Heart left ventricle (tissue), 16 donors: ENCODE measurements around the gene MS4A4E. TPM values are rescaled to one million over a fixed set of nuclear protein-coding genes. Genes with fewer than 3 reads are reported as not detected.

Source experiments
- ATAC-seq, 4 donors: fragments of 200-7000 bp; cut with Tn5 transposase; one replicate each; pipeline ENCODE4 v1.9.1; 2020 to 2022; ENCODE audit warnings: moderate library complexity in 4 of 4, mild to moderate bottlenecking in 3 of 4, moderate number of reproducible peaks in 1 of 4
- DNase-seq, 5 donors: peaks; one replicate each; pipeline ENCODE4 v3.0.0-alpha.2; 2020
- H3K27ac ChIP-seq, 12 donors: fragments of 200-600 bp; sonication (generic) in 4 of 12; one replicate each; pipeline versions ENCODE4 v1.5.0 to v1.8.0; 2016 to 2022; ENCODE audit warnings: mild to moderate bottlenecking in 2 of 12
- H3K27me3 ChIP-seq, 9 donors: fragments of 200-600 bp; sonication (generic) in 2 of 9; one replicate each; pipeline versions ENCODE4 v1.5.1 to v1.8.0; 2016 to 2022; ENCODE audit warnings: mild to moderate bottlenecking in 3 of 9
- H3K36me3 ChIP-seq, 9 donors: fragments of 200-600 bp; sonication (generic) in 2 of 9; one replicate each; pipeline versions ENCODE4 v1.5.0 to v1.8.0; 2018 to 2022; ENCODE audit warnings: mild to moderate bottlenecking in 2 of 9
- H3K4me1 ChIP-seq, 12 donors: fragments of 200-600 bp; sonication (generic) in 4 of 12; one replicate each; pipeline versions ENCODE4 v1.5.0 to v1.8.0; 2016 to 2022; ENCODE audit warnings: mild to moderate bottlenecking in 3 of 12
- H3K4me3 ChIP-seq, 12 donors: fragments of 200-600 bp; sonication (generic) in 4 of 12; one replicate each; pipeline versions ENCODE4 v1.5.0 to v1.8.0; 2017 to 2022; ENCODE audit warnings: mild to moderate bottlenecking in 9 of 12, moderate library complexity in 4 of 12
- H3K9me3 ChIP-seq, 12 donors: fragments of 200-600 bp; sonication (generic) in 4 of 12; one replicate each; pipeline versions ENCODE4 v1.5.0 to v1.8.0; 2016 to 2022; ENCODE audit warnings: mild to moderate bottlenecking in 1 of 12
- POLR2A ChIP-seq, 2 donors: fragments of 450-650 bp; IDR thresholded peaks; one replicate each; pipeline ENCODE4 v1.6.1; 2017; ENCODE audit warnings: antibody characterized with exemption in 2 of 2, mild to moderate bottlenecking in 2 of 2, moderate library complexity in 2 of 2
- WGBS, 4 donors: extraction: QIAGEN DNeasy Blood & Tissue Kit in 2 of 4; methylation state at CpG; one replicate each; pipeline versions ENCODE4 v1.1.5 to v1.1.7; 2013 to 2018; 5-methylcytosine and 5-hydroxymethylcytosine counted together
- intact Hi-C, 10 donors: fragments of 100-400 bp; cut with DNase I; formaldehyde crosslinking; loops; one replicate each; pipeline versions ENCODE4 v1.11.1 to v1.14.2; 2022
- polyA plus RNA-seq, 2 donors: library from polyadenylated mRNA; stranded (reverse); fragments of 200-250 nt; gene quantifications; one replicate each; pipeline ENCODE4 v1.2.3, GENCODE V29; 2013
- total RNA-seq, 9 donors: library from RNA; depleted of rRNA in 2 of 9; stranded (reverse); fragments of >200 nt in 2 of 9; fragmentation: NEBNext Ultra II Directional in 3 of 9; extraction: Animal tissue kit (Norgen Biotek cat#: 25700) in 3 of 9; gene quantifications; one replicate each; pipeline versions ENCODE4 v1.1.0 to v1.2.4, GENCODE V29; 2016 to 2023
- TF ChIP-seq, protein P1 (sequence below), 12 donors: fragments of 200-600 bp; sonication (generic) in 4 of 12; IDR thresholded peaks; one replicate each; pipeline versions ENCODE4 v1.5.0 to v1.8.0; 2018 to 2022; ENCODE audit warnings: antibody characterized with exemption in 12 of 12, mild to moderate bottlenecking in 5 of 12
- donor health status: ischemic (EF 13 %, LVEDD 7.1; RV severe dilation, severe dysfunction).
- donor health status: healthy with polysubstance abuse.
- donor health status: DM: no; HTN: yes; CAD: no.
- donor health status: DM: no; HTN: no; CAD: no.
- donor health status: ischemic (EF 25% LVEDD 6.9; RV normal size, moderate dysfunction).
- donor health status: ischemic (EF 25% LVEDD 5.7; RV mildly dilated, moderate dysfunction).
- donor health status: healthy.
- donor health status: DM: yes; HTN: yes; CAD: no.
- donor health status: ischemic (EF 35%, LVEDD 5.7; RV mildly dilated, moderate dysfunction).
- donor health status: nonischemic (EF 11% LVEDD 7.7; RV severe dilation, severe dysfunction).
- donor health status: DM: yes; HTN: yes; CAD: no.
- donor health status: PGD.
- donor health status: ischemic (EF 29% LVEDD 5.4; RV normal size, mild dysfunction).
- donor health status: nonischemic (EF 23%, LVEDD 6.1; RV moderate dilation, normal function).

Gene MS4A4E
- total and polyA plus RNA-seq, 11 donors, result 0.18 to 3.4 (median 0.71) TPM; not detected in 1

- intact Hi-C loops, result no loop called here
- no peaks in the 10 kb centered on the region for H3K4me1 ChIP-seq
- TF ChIP-seq, protein P1, sequence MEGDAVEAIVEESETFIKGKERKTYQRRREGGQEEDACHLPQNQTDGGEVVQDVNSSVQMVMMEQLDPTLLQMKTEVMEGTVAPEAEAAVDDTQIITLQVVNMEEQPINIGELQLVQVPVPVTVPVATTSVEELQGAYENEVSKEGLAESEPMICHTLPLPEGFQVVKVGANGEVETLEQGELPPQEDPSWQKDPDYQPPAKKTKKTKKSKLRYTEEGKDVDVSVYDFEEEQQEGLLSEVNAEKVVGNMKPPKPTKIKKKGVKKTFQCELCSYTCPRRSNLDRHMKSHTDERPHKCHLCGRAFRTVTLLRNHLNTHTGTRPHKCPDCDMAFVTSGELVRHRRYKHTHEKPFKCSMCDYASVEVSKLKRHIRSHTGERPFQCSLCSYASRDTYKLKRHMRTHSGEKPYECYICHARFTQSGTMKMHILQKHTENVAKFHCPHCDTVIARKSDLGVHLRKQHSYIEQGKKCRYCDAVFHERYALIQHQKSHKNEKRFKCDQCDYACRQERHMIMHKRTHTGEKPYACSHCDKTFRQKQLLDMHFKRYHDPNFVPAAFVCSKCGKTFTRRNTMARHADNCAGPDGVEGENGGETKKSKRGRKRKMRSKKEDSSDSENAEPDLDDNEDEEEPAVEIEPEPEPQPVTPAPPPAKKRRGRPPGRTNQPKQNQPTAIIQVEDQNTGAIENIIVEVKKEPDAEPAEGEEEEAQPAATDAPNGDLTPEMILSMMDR (IDR thresholded peaks at IDR 0.05), result no peak
- no peak for TF ChIP-seq POLR2A (IDR thresholded peaks at IDR 0.05)
Observed at GRCh38 chr11:60209977-60210376, 33.0 kb downstream of the MS4A4E start.

DNA sequence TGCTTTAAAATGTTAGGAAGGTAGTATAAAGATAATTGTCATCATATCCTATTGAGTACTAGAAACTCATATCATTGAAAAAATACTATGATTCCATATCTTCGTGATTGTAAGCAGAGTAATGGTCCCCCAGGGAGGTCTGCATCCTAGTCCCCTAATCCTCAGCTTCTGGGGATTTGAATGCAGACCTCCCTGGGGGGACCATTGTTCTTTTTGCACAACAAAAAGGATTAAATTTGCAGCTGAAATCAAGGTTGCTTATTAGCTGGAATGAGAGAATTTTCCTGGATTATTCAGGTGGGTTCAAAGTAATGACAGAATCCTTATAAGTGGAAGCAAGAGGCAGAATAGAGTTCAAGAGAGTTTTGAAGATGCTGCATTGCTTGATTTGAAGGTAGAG, 34.0 kb downstream of the MS4A4E start:
- Histone ChIP-seq H3K9me3 (no peaks in the 10 kb centered on the region), H3K27me3 (peaks cover 0 to 3% (median 0%) of the 10 kb centered on the region in 9 donors), H3K4me3 (no peak overlapping the region), H3K27ac (no peak overlapping the region), H3K4me1 (peaks cover 0 to 6% (median 0%) of the 10 kb centered on the region in 12 donors), H3K36me3 (no peaks in the 10 kb centered on the region)
- TF ChIP-seq, protein P1 (IDR thresholded peaks at IDR 0.05), result no peak
- no peak for TF ChIP-seq POLR2A (IDR thresholded peaks at IDR 0.05)
- WGBS, 4 donors, result 17 to 43% (median 37%) methylated on average over 1 of the region's 1 CpG
- intact Hi-C loops, result no loop called here
- DNase-seq, result no peak
- no peak for ATAC-seq

More at GRCh38 chr11:60209977-60210376, 33.0 kb downstream of the MS4A4E start:
- DNase-seq, result no peak
- WGBS, 4 donors, result 89 to 91% (median 91%) methylated on average over 3 of the region's 3 CpGs
- Histone ChIP-seq H3K9me3 (no peaks in the 10 kb centered on the region), H3K36me3 (no peaks in the 10 kb centered on the region), H3K27me3 (peaks cover 0 to 3% (median 0%) of the 10 kb centered on the region in 9 donors), H3K4me3 (no peak overlapping the region), H3K27ac (no peak overlapping the region)
- no peak for ATAC-seq

DNA sequence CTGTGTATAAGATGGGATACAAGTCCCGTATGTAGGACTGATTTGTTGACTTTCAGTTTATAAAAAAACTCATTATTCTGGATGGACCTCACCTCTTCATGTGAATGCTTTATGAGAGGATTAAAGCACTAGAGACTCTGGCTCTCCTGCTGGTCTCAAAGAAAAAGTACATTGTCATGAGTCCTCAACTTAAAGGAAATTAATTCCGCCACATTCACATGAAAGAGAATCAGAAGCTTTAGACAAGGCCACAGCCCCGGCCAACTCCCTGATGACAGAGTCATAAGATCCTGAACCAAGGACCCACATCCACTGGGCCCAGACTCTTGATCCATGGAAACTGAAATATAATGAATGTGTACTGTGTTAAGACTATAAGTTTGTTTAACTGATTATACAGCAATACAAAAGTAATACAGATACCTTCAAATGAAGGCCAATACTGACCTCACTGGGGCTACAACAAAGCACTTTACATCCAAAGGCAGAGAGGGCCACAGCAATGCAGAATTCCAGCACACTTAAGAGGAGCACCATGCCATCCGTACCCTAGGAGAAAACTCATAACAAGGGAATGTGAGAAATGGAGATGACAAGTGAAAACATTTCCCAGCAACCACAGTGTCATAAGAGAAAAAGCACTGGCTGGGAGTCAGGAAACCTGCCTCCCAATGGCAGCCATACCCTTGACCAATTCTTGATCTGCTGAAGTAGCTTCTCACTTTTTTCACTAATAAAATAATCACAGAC, 34.6 kb downstream of the MS4A4E start:
- DNase-seq, result no peak

DNA sequence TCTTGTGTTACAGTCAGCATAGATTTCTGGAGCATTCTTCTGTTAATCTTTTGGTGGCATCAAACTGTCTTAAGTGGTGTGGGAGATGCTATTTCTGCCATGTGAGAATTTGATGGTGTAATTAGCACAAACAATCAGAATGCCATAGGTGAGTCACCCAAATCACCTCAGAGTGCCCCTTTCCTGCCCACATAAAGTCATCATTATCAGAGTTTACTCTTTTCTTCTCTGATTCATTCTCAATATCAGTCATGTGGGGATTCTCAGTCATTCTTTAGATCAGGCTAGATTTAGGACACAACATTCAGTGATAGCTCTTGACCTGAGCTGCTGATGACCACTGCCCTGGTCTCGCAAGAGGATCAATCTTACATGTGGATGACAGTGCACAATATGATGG, 36.3 kb downstream of the MS4A4E start:
- ATAC-seq, result no peak
- 93 to 100% (median 96%) methylated on average over 1 of the region's 1 CpG for WGBS, 4 donors
- Histone ChIP-seq H3K27ac (no peak overlapping the region), H3K27me3 (no peaks in the 10 kb centered on the region), H3K4me3 (no peak overlapping the region), H3K9me3 (peaks cover 0 to 4% (median 0%) of the 10 kb centered on the region in 12 donors), H3K36me3 (no peaks in the 10 kb centered on the region), H3K4me1 (peaks cover 0 to 6% (median 0%) of the 10 kb centered on the region in 12 donors)
- no peak for DNase-seq
- intact Hi-C loops, result no loop called here
- no peak for TF ChIP-seq POLR2A (IDR thresholded peaks at IDR 0.05)
- TF ChIP-seq, protein P1 (IDR thresholded peaks at IDR 0.05), result no peak

More for the DNA sequence above, 34.6 kb downstream of the MS4A4E start:
- Histone ChIP-seq H3K9me3 (no peaks in the 10 kb centered on the region), H3K27me3 (peaks cover 0 to 2% (median 0%) of the 10 kb centered on the region in 9 donors), H3K4me1 (peaks cover 0 to 6% (median 0%) of the 10 kb centered on the region in 12 donors), H3K27ac (no peak overlapping the region), H3K36me3 (no peaks in the 10 kb centered on the region), H3K4me3 (no peak overlapping the region)
- 68 to 85% (median 82%) methylated on average over 4 of the region's 4 CpGs for WGBS, 4 donors
- intact Hi-C loops, result no loop called here
- no peak for TF ChIP-seq POLR2A (IDR thresholded peaks at IDR 0.05)
- TF ChIP-seq, protein P1 (IDR thresholded peaks at IDR 0.05), result no peak
- no peak for ATAC-seq
